Measurements from ENCODE around the gene ACTR2. TPM values are rescaled to one million over a fixed set of nuclear protein-coding genes. Genes with fewer than 3 reads are reported as not detected.

ACTR2 gene
- total and polyA plus RNA-seq, 2 of the 13 experiments (the other 11 are each of a cell fraction or from before 2014, with no cell fraction given), result 51.2 to 100 TPM

GRCh38 chr2:65227456-65228262 is at the start of gene ACTR2 (continued):
- TF ChIP-seq KIAA2018 (CRISPR knock-in tag; IDR thresholded peaks at IDR 0.05; ENCODE audit: borderline replicate concordance) (no peak), ZNF777 (CRISPR knock-in tag; IDR thresholded peaks at IDR 0.05) (peak; percentile 64), ZNF501 (CRISPR knock-in tag; IDR thresholded peaks at IDR 0.05) (peak; percentile 98), MTA3 (CRISPR knock-in tag; IDR thresholded peaks at IDR 0.05) (no peak), PTBP1 (IDR thresholded peaks at IDR 0.05; ENCODE audit: low read depth, low read length, poor library complexity, severe bottlenecking) (peak; percentile 56), GPN1 (CRISPR knock-in tag; IDR thresholded peaks at IDR 0.05; ENCODE audit: borderline replicate concordance) (peak; percentile 20), KAT2B (IDR thresholded peaks at IDR 0.05; ENCODE audit: borderline replicate concordance, low read depth, low read length) (no peak), KLF15 (CRISPR knock-in tag; IDR thresholded peaks at IDR 0.05; ENCODE audit: borderline replicate concordance) (0 out of 2 replicates have a peak, but pooled peaks have one; percentile 59), U2AF2 (IDR thresholded peaks at IDR 0.05; ENCODE audit: low read depth, low read length) (0 out of 2 replicates have a peak, but pooled peaks have one; percentile 10), ZNF225 (CRISPR knock-in tag; IDR thresholded peaks at IDR 0.05) (peak; percentile 77; the same call in 1 of the 2 replicates), ZNF513 (CRISPR knock-in tag; conservative IDR thresholded peaks at IDR 0.05) (no peak), IRF2 (CRISPR knock-in tag; IDR thresholded peaks at IDR 0.05) (peak; percentile 85), RFX1 (IDR thresholded peaks at IDR 0.05) (no peak), ZFP91 (CRISPR knock-in tag; IDR thresholded peaks at IDR 0.05; ENCODE audit: borderline replicate concordance) (peak; percentile 91), SIN3A (IDR thresholded peaks at IDR 0.05; ENCODE audit: borderline replicate concordance, low read depth, low read length) (peak; percentile 73; the same call in 1 of the 2 replicates), JUNB (CRISPR knock-in tag; IDR thresholded peaks at IDR 0.05; ENCODE audit: borderline replicate concordance) (no peak), ASH2L (IDR thresholded peaks at IDR 0.05; ENCODE audit: insufficient read length, low read depth, low read length) (peak; percentile 94)

All from HepG2 (cell line).